CD14-positive monocyte (primary cell): ENCODE measurements around the gene RBMS3. TPM values are rescaled to one million over a fixed set of nuclear protein-coding genes. Genes with fewer than 3 reads are reported as not detected.

ENCODE experiments used
- DNase-seq, 3 donors: peaks; one replicate each; pipeline ENCODE4 v3.0.0-alpha.2; 2011 to 2022
- H2AFZ ChIP-seq: 2 replicates; pipeline ENCODE4 v1.6.0; 2012; ENCODE audit warnings: mild to moderate bottlenecking, low read depth, low read length, inconsistent platforms; ENCODE audit not compliant: insufficient read depth, poor library complexity, severe bottlenecking
- H3K27ac ChIP-seq, 2 donors: 1 replicate in 1 of 2; 2 replicates in 1 of 2; pipeline ENCODE4 v1.5.1; 2012 to 2013; ENCODE audit warnings: low read length in 2 of 2, control low read depth in 1 of 2, inconsistent platforms in 1 of 2, low read depth in 1 of 2, mild to moderate bottlenecking in 1 of 2
- H3K27me3 ChIP-seq, 2 donors: one replicate each; pipeline versions ENCODE4 v1.6.0 to v1.6.1; 2011 to 2013; ENCODE audit warnings: low read length in 2 of 2; ENCODE audit not compliant: control insufficient read depth in 2 of 2, insufficient read depth in 2 of 2
- H3K36me3 ChIP-seq, 2 donors: replicated peaks in 1 of 2; 1 replicate in 1 of 2; 2 replicates in 1 of 2; pipeline versions ENCODE4 v1.5.1 to v1.6.1; 2012 to 2013; ENCODE audit warnings: low read length in 2 of 2, control low read depth in 1 of 2, inconsistent platforms in 1 of 2, mild to moderate bottlenecking in 1 of 2; ENCODE audit not compliant: insufficient read depth in 2 of 2, control insufficient read depth in 1 of 2
- H3K4me1 ChIP-seq, 2 donors: 1 replicate in 1 of 2; 2 replicates in 1 of 2; pipeline versions ENCODE4 v1.5.1 to v1.6.1; 2012 to 2013; ENCODE audit warnings: low read length in 2 of 2, control low read depth in 1 of 2, inconsistent platforms in 1 of 2, mild to moderate bottlenecking in 1 of 2, moderate library complexity in 1 of 2; ENCODE audit not compliant: insufficient read depth in 2 of 2, control insufficient read depth in 1 of 2
- H3K4me2 ChIP-seq: replicated peaks from 2 replicates; pipeline ENCODE3; 2012; ENCODE audit warnings: low read length, moderate library complexity, mild to moderate bottlenecking; ENCODE audit not compliant: poor library complexity, severe bottlenecking; ENCODE audit errors: extremely low read depth
- H3K4me3 ChIP-seq, 3 experiments: fragments of 200-600 bp in 1 of 3; sonication (generic) in 1 of 3; replicated peaks in 1 of 3; 1 replicate in 2 of 3; 2 replicates in 1 of 3; pipeline ENCODE4 v1.5.1; 2011 to 2013; ENCODE audit warnings: low read length in 3 of 3, mild to moderate bottlenecking in 3 of 3, control low read depth in 2 of 3, low read depth in 2 of 3, inconsistent platforms in 1 of 3, moderate library complexity in 1 of 3
- H3K79me2 ChIP-seq: 2 replicates; pipeline ENCODE4 v1.6.0; 2012; ENCODE audit warnings: mild to moderate bottlenecking, control low read depth, inconsistent platforms, low read length, moderate library complexity; ENCODE audit not compliant: insufficient read depth
- H3K9ac ChIP-seq: 2 replicates; pipeline ENCODE4 v1.6.0; 2017; ENCODE audit warnings: low read length, mild to moderate bottlenecking; ENCODE audit not compliant: insufficient read depth, poor library complexity, severe bottlenecking
- H3K9me3 ChIP-seq, 2 donors: replicated peaks in 1 of 2; 1 replicate in 1 of 2; 2 replicates in 1 of 2; pipeline versions ENCODE4 v1.5.1 to v1.6.1; 2012 to 2013; ENCODE audit warnings: low read length in 2 of 2, control low read depth in 1 of 2; ENCODE audit not compliant: control insufficient read depth in 1 of 2, insufficient read depth in 1 of 2
- H4K20me1 ChIP-seq: 2 replicates; pipeline ENCODE4 v1.6.0; 2012; ENCODE audit warnings: mild to moderate bottlenecking, low read length, control low read depth, moderate library complexity; ENCODE audit not compliant: insufficient read depth
- H3K27ac Mint-ChIP-seq, 7 donors: one replicate each; pipeline ENCODE4 v1.8.0; 2020; ENCODE audit warnings: mild to moderate bottlenecking in 7 of 7, mixed read lengths in 7 of 7, moderate library complexity in 6 of 7, inconsistent platforms in 2 of 7
- H3K27me3 Mint-ChIP-seq, 3 donors: one replicate each; pipeline ENCODE4 v1.8.0; 2021 to 2022; ENCODE audit warnings: low read depth in 3 of 3, mild to moderate bottlenecking in 3 of 3, mixed read lengths in 3 of 3, moderate library complexity in 3 of 3, inconsistent platforms in 1 of 3
- H3K36me3 Mint-ChIP-seq, 2 donors: one replicate each; pipeline ENCODE4 v1.8.0; 2020; ENCODE audit warnings: mixed read lengths in 2 of 2, inconsistent platforms in 1 of 2, mild to moderate bottlenecking in 1 of 2
- H3K4me1 Mint-ChIP-seq: one replicate; pipeline ENCODE4 v1.8.0; 2020; ENCODE audit warnings: mild to moderate bottlenecking, mixed read lengths
- H3K4me3 Mint-ChIP-seq, 2 donors: one replicate each; pipeline ENCODE4 v1.8.0; 2020; ENCODE audit warnings: mild to moderate bottlenecking in 2 of 2, mixed read lengths in 2 of 2, moderate library complexity in 1 of 2
- H3K9me3 Mint-ChIP-seq, 7 donors: one replicate each; pipeline ENCODE4 v1.8.0; 2020 to 2022; ENCODE audit warnings: mixed read lengths in 7 of 7, mild to moderate bottlenecking in 6 of 7, moderate library complexity in 6 of 7, inconsistent platforms in 2 of 7
- CTCF ChIP-seq: fragments of 200-600 bp; IDR thresholded peaks from one replicate; pipeline ENCODE4 v1.8.0; 2022; ENCODE audit warnings: antibody characterized with exemption, mild to moderate bottlenecking
- WGBS: methylation state at CpG from one replicate; pipeline ENCODE4 v1.1.5; 2013; ENCODE audit warnings: missing lambda C conversion rate; ENCODE audit not compliant: insufficient coverage; 5-methylcytosine and 5-hydroxymethylcytosine counted together
- intact Hi-C, 2 donors: fragments of 100-400 bp; cut with micrococcal nuclease; formaldehyde crosslinking; loops; one replicate each; pipeline versions ENCODE4 v1.15.0 to v1.15.1; 2023
- polyA plus RNA-seq, 3 donors: library from polyadenylated mRNA; depleted of rRNA in 1 of 3; unstranded in 2 of 3; stranded (reverse) in 1 of 3; fragments of 300-500 nt in 2 of 3; fragments of >200 nt in 1 of 3; fragmentation: Illumina TruSeq in 2 of 3; gene quantifications; 1 replicate in 2 of 3; 2 replicates in 1 of 3; pipeline ENCODE4 v1.2.3, GENCODE V29; 2012 to 2021

RBMS3 gene
- polyA plus RNA-seq, 3 donors = not detected

GRCh38 chr3:29559741-29560465 is 279.0 kb downstream of the RBMS3 start:
- Mint-ChIP-seq H3K27ac (no peak overlapping the region), H3K4me3 (no peak overlapping the region), H3K4me1 (no peaks in the 10 kb centered on the region), H3K27me3 (peaks cover 1 to 5% (median 2%) of the 10 kb centered on the region in 3 donors), H3K36me3 (no peaks in the 10 kb centered on the region), H3K9me3 (peaks cover 0 to 3% (median 1%) of the 10 kb centered on the region in 7 donors)
- Histone ChIP-seq H3K4me3 (no peak overlapping the region), H3K27me3 (no peaks in the 10 kb centered on the region), H4K20me1 (no peaks in the 10 kb centered on the region), H3K4me2 (no peak overlapping the region), H3K9me3 (no peaks in the 10 kb centered on the region), H3K27ac (no peak overlapping the region), H3K79me2 (no peaks in the 10 kb centered on the region), H3K4me1 (no peaks in the 10 kb centered on the region), H2AFZ (no peak overlapping the region), H3K9ac (no peak overlapping the region), H3K36me3 (no peaks in the 10 kb centered on the region)
- no peak for TF ChIP-seq CTCF
- WGBS = no CpG with 5 or more reads among the region's 1 CpG
- intact Hi-C loops = no loop called here
- no peak for DNase-seq

GRCh38 chr3:29561651-29562149 is 280.8 kb downstream of the RBMS3 start:
- no CpG with 5 or more reads among the region's 4 CpGs for whole genome bisulfite sequencing
- no peak overlapping the region for H3K27ac ChIP-seq
- H3K27me3 ChIP-seq = no peaks in the 10 kb centered on the region
- Mint-ChIP-seq H3K4me1 (no peaks in the 10 kb centered on the region), H3K9me3 (peaks cover 0 to 6% (median 2%) of the 10 kb centered on the region in 7 donors), H3K36me3 (no peaks in the 10 kb centered on the region), H3K27me3 (peaks cover 1 to 3% (median 2%) of the 10 kb centered on the region in 3 donors), H3K27ac (no peak overlapping the region), H3K4me3 (no peak overlapping the region)
- H3K36me3 ChIP-seq = no peaks in the 10 kb centered on the region
- H3K9ac ChIP-seq = no peak overlapping the region
- no peaks in the 10 kb centered on the region for H3K4me1 ChIP-seq
- H3K4me3 ChIP-seq = no peak overlapping the region
- intact Hi-C loops = no loop called here
- no peak for TF ChIP-seq CTCF
- H4K20me1 ChIP-seq = no peaks in the 10 kb centered on the region
- no peaks in the 10 kb centered on the region for H3K79me2 ChIP-seq
- DNase-seq = no peak
- H3K4me2 ChIP-seq = no peak overlapping the region
- H2AFZ ChIP-seq = no peak overlapping the region
- no peaks in the 10 kb centered on the region for H3K9me3 ChIP-seq
